Transverse colon (tissue), 4 donors: ENCODE results near the gene BCL7B. TPM values are rescaled to one million over a fixed set of nuclear protein-coding genes. Genes with fewer than 3 reads are reported as not detected.
"Not testable (repeated sequence)": the region's sequence is repeated elsewhere in the genome, so short reads cannot be mapped to it uniquely, and the experiment has no call there.

Source experiments
- DNase-seq: peaks from one replicate; pipeline ENCODE4 v3.0.0-alpha.2; 2019
- H3K27ac ChIP-seq, 4 donors: fragments of 200-600 bp; sonication (generic); 2 replicates each; pipeline ENCODE4 v1.5.1; 2016 to 2018; ENCODE audit warnings: inconsistent platforms in 4 of 4
- H3K27me3 ChIP-seq: fragments of 200-600 bp; sonication (generic); 2 replicates; pipeline ENCODE4 v1.5.1; 2017; ENCODE audit warnings: inconsistent platforms
- H3K36me3 ChIP-seq, 4 donors: fragments of 200-600 bp; sonication (generic); 2 replicates each; pipeline ENCODE4 v1.5.1; 2017 to 2019; ENCODE audit warnings: inconsistent platforms in 4 of 4
- H3K4me1 ChIP-seq, 4 donors: fragments of 200-600 bp; sonication (generic); 2 replicates each; pipeline ENCODE4 v1.5.1; 2017 to 2020; ENCODE audit warnings: inconsistent platforms in 4 of 4
- H3K4me3 ChIP-seq, 4 donors: fragments of 200-600 bp; sonication (generic); 1 replicate in 1 of 4; 2 replicates in 3 of 4; pipeline versions ENCODE4 v1.5.1 to v1.6.1; 2017 to 2019; ENCODE audit warnings: inconsistent platforms in 4 of 4
- H3K9me3 ChIP-seq, 2 donors: fragments of 200-600 bp; sonication (generic); 2 replicates each; pipeline ENCODE4 v1.5.1; 2017 to 2019; ENCODE audit warnings: inconsistent platforms in 2 of 2
- EP300 ChIP-seq: sonication (generic); formaldehyde crosslinking; IDR thresholded peaks from one replicate; pipeline ENCODE4 v1.6.1; 2017; ENCODE audit warnings: antibody characterized with exemption, low read depth
- POLR2A ChIP-seq: fragments of 450-650 bp; IDR thresholded peaks from one replicate; pipeline ENCODE4 v1.6.1; 2016; ENCODE audit warnings: antibody characterized with exemption, mild to moderate bottlenecking, moderate library complexity
- POLR2AphosphoS5 ChIP-seq, 3 donors: sonication (generic); formaldehyde crosslinking; IDR thresholded peaks; one replicate each; pipeline ENCODE4 v1.6.1; 2016; ENCODE audit warnings: antibody characterized with exemption in 3 of 3
- WGBS, 2 donors: methylation state at CpG; one replicate each; pipeline ENCODE4 v1.1.5; 2018; ENCODE audit warnings: low coverage in 1 of 2; 5-methylcytosine and 5-hydroxymethylcytosine counted together
- in situ Hi-C, 4 donors: fragments of 200-750 bp; cut with MboI; loops; one replicate each; pipeline versions ENCODE4 v1.15.0 to v1.15.1; 2017; ENCODE audit warnings: low sequenced_read_pairs in 3 of 4, low pct_ligation_motif_present in 1 of 4, low pct_unique_long_range_greater_than_20kb in 1 of 4
- intact Hi-C: fragments of 100-400 bp; cut with DNase I; formaldehyde crosslinking; loops from one replicate; pipeline ENCODE4 v1.15.1; 2023; ENCODE audit warnings: low total_unique reads
- total RNA-seq, 4 donors: library from RNA; depleted of rRNA; stranded (reverse); fragments of >200 nt; gene quantifications; one replicate each; pipeline ENCODE4 v1.1.0, GENCODE V29; 2016
- TF ChIP-seq, protein P1 (sequence below), 5 experiments: fragments of 200-600 bp in 3 of 5; fragments of 450-650 bp in 2 of 5; sonication (generic) in 3 of 5; IDR thresholded peaks; 1 replicate in 2 of 5; 2 replicates in 3 of 5; pipeline ENCODE4 v1.5.1; 2016 to 2017; ENCODE audit warnings: antibody characterized with exemption in 5 of 5, inconsistent platforms in 3 of 5, mild to moderate bottlenecking in 2 of 5, moderate library complexity in 1 of 5

BCL7B gene
- total RNA-seq, 4 donors from 2014 or later, result 75.7 to 96.1 (median 86.0) TPM

DNA sequence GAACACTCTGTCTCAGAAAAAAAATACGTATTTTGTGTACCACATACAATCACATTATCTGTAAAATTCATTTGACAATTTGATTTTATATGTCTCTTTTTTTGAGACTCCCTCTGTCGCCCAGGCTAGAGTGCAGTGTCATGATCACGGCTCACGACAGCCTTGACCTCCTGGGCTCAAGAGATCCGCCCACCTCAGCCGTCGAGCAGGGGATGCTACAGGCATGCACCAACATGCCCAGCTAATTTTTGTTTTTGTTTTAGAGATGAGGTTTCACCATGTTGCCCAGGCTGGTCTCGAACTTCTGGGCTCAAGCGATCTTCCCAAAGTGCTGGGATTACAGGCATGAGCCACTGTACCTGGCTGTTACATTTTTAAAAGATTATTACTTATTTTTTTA lies 23.7 kb downstream of the BCL7B start:
- 88 to 93% methylated on average over 7 to 9 of the region's 9 CpGs for WGBS, 2 donors
- no peak overlapping the region for H3K27ac ChIP-seq
- H3K36me3 ChIP-seq, result peaks cover 0 to 33% (median 15%) of the 10 kb centered on the region in 4 donors
- in situ Hi-C loops (no loop called here), intact Hi-C loops (no loop called here)
- no peaks in the 10 kb centered on the region for H3K27me3 ChIP-seq
- H3K9me3 ChIP-seq, result no peaks in the 10 kb centered on the region
- H3K4me1 ChIP-seq, result no peaks in the 10 kb centered on the region
- TF ChIP-seq EP300, result no peak
- TF ChIP-seq, protein P1, sequence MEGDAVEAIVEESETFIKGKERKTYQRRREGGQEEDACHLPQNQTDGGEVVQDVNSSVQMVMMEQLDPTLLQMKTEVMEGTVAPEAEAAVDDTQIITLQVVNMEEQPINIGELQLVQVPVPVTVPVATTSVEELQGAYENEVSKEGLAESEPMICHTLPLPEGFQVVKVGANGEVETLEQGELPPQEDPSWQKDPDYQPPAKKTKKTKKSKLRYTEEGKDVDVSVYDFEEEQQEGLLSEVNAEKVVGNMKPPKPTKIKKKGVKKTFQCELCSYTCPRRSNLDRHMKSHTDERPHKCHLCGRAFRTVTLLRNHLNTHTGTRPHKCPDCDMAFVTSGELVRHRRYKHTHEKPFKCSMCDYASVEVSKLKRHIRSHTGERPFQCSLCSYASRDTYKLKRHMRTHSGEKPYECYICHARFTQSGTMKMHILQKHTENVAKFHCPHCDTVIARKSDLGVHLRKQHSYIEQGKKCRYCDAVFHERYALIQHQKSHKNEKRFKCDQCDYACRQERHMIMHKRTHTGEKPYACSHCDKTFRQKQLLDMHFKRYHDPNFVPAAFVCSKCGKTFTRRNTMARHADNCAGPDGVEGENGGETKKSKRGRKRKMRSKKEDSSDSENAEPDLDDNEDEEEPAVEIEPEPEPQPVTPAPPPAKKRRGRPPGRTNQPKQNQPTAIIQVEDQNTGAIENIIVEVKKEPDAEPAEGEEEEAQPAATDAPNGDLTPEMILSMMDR (IDR thresholded peaks at IDR 0.05), result no peak
- TF ChIP-seq POLR2A, result no peak
- no peak for TF ChIP-seq POLR2AphosphoS5 (IDR thresholded peaks at IDR 0.05)
- DNase-seq, result no peak
- H3K4me3 ChIP-seq, result no peak overlapping the region

DNA sequence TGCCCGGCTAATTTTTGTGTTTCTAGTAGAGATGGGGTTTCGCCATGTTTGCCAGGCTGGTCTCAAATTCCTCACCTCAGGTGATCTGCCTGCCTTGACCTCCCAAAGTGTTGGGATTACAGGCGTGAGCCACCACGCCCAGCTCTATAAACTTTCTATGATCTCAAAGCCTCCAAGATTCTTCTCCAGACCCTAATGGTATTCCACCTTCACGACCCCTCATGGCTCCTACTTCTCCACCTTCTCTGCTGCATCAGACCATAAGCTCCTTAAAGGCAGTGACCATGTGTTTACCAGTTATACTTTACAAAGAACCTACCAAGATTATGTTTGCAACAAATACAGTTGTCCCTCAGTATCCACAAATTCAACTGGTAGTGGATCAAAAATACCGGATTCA lies 25.3 kb downstream of the BCL7B start:
- 94 to 98% methylated on average over 5 to 6 of the region's 6 CpGs for WGBS, 2 donors

GRCh38 chr7:73530800-73531199 lies 26.7 kb downstream of the BCL7B start:
- TF ChIP-seq, protein P1 (IDR thresholded peaks at IDR 0.05), result no peak
- no peak for TF ChIP-seq POLR2A
- TF ChIP-seq POLR2AphosphoS5 (IDR thresholded peaks at IDR 0.05), result no peak
- no peak for TF ChIP-seq EP300
- Histone ChIP-seq H3K4me1 (peaks cover 0 to 8% (median 0%) of the 10 kb centered on the region in 4 donors), H3K27me3 (no peaks in the 10 kb centered on the region), H3K9me3 (no peaks in the 10 kb centered on the region), H3K4me3 (no peak overlapping the region), H3K27ac (no peak overlapping the region), H3K36me3 (peaks cover 0 to 5% (median 2%) of the 10 kb centered on the region in 4 donors)
- no peak for DNase-seq
- intact Hi-C loops (no loop called here), in situ Hi-C loops (no loop called here)
- WGBS, 2 donors, result 98% methylated on average over 3 of the region's 3 CpGs; no CpG with 5 or more reads in 1 of the 2 donors

More for the DNA sequence above, 25.3 kb downstream of the BCL7B start:
- no peak overlapping the region for H3K4me3 ChIP-seq
- TF ChIP-seq EP300 (no peak), POLR2A (no peak), POLR2AphosphoS5 (IDR thresholded peaks at IDR 0.05) (no peak)
- TF ChIP-seq, protein P1 (IDR thresholded peaks at IDR 0.05), result no peak
- H3K27ac ChIP-seq, result no peak overlapping the region
- in situ Hi-C loops, result no loop called here
- no peaks in the 10 kb centered on the region for H3K27me3 ChIP-seq
- DNase-seq, result no peak
- no peaks in the 10 kb centered on the region for H3K9me3 ChIP-seq
- peaks cover 0 to 18% (median 8%) of the 10 kb centered on the region in 4 donors for H3K36me3 ChIP-seq
- intact Hi-C loops, result no loop called here
- no peaks in the 10 kb centered on the region for H3K4me1 ChIP-seq

DNA sequence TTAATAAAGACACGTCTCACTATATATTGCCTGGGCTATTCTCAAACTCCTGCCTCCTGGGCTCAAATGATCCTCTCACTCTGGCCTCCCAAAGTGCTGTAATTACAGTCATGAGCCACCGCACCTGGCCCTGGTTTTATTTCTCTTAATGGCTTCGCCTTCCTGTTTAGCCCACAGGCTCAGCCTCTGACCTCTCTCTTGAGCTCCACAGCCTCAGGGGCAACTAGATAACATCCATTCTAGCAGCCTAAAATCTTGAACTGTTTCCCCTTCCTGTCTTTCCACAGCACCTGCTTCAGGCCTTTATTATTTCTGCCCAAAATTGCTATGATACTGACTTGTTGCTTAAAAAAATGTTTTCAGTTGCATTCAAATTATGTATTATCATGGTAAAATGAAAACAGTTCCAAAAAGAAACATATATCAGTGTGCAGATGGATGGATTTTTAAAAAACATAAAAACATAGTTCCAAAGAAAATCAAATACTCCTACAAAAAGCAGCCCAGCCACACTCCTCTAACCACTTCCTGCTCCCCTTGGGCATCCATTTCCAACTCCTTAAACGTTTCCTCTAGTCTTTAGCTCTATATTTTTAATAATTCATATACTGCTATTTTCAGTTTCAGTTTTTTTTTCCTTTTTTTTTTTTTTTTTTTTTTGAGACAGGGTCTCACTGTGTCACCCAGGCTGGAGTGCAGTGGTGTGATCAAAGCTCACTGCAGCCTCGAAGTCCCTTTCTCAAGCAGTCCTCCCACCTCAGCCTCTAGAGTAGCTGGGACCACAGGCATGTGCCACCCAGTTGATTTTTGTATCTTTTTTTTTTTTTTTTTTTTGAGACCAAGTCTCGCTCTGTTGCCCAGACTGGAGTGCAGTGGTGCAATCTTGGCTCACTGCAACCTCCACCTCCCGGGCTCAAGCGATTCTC lies 30.3 kb downstream of the BCL7B start:
- peak overlapping the region in 1 of 4 donors; percentile 34 for H3K27ac ChIP-seq
- H3K36me3 ChIP-seq, result no peaks in the 10 kb centered on the region
- TF ChIP-seq, protein P1 (IDR thresholded peaks at IDR 0.05), result no peak
- TF ChIP-seq EP300, result no peak
- no peak for TF ChIP-seq POLR2A
- no peak for TF ChIP-seq POLR2AphosphoS5 (IDR thresholded peaks at IDR 0.05)
- no peaks in the 10 kb centered on the region for H3K27me3 ChIP-seq
- H3K4me3 ChIP-seq, result no peak overlapping the region
- no peaks in the 10 kb centered on the region for H3K9me3 ChIP-seq
- intact Hi-C loops (no loop called here), in situ Hi-C loops (no loop called here)
- 47 to 63% methylated on average over 4 to 8 of the region's 8 CpGs for WGBS, 2 donors
- no peak for DNase-seq
- H3K4me1 ChIP-seq, result peaks cover 0 to 21% (median 7%) of the 10 kb centered on the region in 4 donors

- H3K4me1 ChIP-seq, result peaks cover 0 to 21% (median 7%) of the 10 kb centered on the region in 4 donors
- H3K36me3 ChIP-seq, H3K27me3 ChIP-seq, intact Hi-C loops, H3K9me3 ChIP-seq, H3K4me3 ChIP-seq, in situ Hi-C loops, DNase-seq: not testable (repeated sequence)
- H3K27ac ChIP-seq, result peak overlapping the region in 1 of 4 donors; percentile 12
- WGBS, 2 donors, result 78 to 88% methylated on average over 1 of the region's 1 CpG
Measured at GRCh38 chr7:73526158-73526494, 31.4 kb downstream of the BCL7B start.
